CD4-positive, alpha-beta T cell treated with Interleukin-4 for 1 hour (primary cell): Measurements from ENCODE around the gene IL21.
A peak's percentile ranks its signal among the peaks of the same experiment; 100 is the strongest.

Experiments used
- DNase-seq, 2 donors: peaks; one replicate each; pipeline ENCODE4 v3.0.0-alpha.2; 2020 to 2022

The IL21 gene

DNA sequence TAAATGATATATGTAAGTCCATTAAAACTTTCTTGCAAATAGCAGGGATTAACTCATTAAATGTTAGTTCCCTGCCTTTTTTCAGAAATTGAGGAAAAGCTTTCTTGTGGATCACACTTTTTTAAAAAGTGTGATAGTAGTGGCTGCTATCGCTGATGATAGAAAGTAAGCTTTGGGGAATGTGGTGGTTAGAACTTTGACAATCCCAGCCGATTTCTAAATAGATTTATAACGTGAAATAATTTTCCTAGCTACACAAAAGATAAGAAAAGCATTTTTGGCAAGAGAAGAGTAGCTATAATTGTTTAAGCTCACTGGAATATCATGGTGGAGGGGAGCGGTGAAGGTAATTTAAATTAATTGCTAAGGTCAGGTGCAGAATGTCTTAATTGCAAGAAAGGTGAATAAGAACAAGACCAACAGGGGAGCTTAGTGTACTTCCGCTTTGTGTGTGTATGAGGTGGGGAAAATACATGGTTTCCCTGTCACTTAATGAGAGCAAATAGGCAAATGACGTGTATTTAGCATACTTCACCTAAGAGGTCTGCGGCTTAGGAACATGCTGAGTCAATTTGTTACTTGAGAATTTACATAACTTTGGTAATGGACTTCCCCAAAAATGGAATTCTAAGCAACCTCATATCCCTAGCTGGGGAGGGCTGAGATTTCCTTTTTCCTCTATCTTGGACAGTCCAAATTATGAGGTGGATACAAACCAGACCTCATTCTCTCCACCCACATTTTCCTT is 11.7 kb upstream of the IL21 start:
- DNase-seq, result peak in 1 of 2 donors; percentile 36

DNA sequence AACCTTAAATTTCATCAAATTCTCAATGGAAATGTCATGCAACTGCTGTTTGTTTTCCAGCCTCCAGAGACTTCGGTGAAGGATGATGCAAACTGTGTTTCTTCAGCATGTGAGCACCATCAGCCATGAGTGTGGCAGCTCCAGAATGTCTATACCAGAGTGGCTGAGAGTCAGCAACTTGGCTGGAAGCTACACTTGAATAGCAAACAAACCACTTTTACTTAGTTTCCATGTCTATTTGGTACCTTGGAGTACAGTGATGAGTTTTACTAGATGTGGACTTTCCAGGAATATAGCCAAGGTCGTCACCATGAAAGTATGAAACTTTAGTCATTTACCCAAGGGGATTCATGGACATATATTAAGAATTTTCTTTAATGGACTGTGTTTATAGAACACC is 4.3 kb upstream of the IL21 start:
- no peak for DNase-seq

DNA sequence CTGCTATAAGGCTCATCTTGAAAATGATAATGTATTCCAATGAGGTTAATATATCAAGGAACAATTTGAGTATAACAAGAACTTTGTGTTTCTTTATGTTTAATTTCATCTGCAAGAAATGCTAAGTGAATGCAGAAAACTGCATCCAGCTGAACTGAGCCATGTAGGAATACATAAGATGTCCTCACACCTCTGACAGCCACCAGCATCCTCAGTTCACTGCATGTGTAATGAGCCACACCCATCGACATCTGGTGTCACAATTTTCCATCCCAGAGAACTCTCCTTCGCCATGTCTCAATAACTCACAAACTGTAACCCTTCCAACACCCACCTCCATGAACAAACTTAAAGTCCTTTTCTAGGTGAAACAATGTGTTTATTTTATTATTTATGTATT is 3.3 kb upstream of the IL21 start:
- no peak for DNase-seq

DNA sequence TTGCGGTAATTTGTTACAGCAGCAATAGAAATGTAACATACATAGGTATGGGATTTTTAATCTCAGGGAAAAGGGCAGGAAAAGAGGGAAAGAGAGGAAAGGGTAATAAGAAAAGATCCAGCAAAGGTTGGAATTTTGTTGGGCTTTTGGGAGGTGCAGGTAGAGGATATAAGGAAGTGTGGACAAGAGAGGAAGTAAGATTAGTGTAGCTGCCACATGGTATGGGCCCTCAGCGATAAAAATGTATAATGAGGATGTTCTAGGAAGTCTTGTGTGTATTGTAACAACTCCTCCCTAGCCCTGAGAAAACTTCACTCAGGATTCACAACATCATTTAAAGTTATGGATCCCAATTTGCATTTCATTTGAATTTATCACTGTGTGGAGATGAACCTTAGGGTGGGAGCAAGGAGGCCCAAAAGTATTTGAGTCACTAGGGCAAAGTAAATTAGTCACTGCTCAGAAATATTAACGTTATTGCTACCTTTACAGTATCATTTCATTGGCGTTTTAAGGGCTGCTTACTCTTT is 2.8 kb upstream of the IL21 start:
- no peak for DNase-seq

DNA sequence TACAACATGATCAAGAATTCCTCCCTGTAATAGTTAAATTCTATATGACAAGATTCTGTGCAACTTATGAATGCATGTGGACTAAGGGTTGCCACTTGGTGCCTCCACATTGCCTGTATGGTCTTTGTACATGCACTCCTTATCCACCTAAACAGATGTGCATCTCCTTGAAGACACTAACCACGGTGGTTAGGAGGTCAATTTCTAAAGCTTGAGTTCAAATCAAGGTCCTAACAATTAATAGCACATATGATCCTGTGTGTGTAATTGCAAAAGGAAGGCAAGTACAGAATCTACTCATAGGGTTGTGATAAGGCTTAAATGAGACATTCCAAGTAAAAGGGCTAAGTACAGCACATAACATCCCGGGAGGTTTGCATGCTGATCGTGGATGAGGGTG is 1.5 kb upstream of the IL21 start:
- no peak for DNase-seq

DNA sequence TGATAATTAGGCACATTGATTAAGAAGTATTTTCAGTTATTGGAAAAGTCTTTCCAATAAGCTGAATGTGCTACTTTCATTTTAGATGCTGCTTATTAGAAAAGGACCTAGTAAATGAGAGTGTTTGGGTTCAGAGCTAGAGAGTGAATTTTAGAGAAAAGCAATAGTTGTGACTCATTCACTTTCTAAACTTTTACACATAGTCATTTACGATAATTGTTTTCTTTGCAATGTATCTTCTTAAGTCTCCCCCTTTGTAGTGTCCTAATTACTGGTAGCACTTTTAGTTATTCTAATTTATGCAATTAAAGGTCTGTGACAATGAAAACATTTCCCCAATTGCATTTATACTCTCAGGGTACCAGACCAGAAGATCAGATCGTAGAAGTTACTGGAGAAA is 1.3 kb downstream of the IL21 start:
- no peak for DNase-seq

DNA sequence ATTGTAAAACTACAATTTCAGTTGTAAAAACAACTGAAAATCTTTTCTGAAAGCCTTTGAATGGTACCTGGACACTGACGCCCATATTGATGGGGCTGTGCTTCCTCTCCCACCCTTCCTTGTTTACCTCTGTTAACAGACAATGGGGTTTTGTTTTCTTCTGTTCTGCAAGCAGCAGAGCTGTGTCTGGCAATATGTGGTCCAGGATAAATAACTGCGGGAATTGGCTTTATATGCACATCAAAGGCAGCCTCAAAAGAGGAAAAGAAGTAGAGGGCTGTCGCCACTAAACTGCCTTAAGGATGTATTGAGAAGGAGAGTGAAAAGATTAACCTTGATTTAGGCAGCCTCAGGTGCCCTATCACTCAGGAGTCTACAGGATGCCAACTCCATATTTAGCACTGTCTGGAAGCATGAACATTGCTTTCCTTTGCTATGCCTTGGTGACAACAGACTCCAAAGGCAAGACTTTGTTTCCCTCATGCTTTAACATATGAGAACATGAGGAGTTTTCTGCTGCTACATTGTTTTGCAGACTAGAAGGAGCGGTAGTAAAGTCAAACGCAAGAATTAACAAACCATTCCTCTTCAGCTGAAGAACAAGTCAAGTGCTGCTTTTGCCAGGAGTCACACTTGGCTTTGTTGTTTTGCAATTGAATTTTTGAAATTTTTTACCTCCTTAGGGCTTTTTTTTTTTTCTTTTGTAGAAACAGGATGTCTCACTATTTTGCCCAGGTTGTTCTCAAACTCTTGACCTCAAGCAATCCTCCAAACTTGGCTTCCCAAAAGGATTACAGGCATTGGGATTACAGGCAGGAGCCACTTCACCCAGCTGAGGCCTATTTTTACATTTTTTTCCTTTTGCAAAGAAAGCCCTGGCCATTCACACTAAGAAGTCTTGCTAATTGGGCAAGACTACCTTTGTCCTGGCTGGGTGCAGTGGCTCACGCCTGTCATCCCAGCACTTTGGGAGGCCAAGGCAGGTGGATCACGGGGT is 3.0 kb downstream of the IL21 start:
- DNase-seq, result no peak

DNA sequence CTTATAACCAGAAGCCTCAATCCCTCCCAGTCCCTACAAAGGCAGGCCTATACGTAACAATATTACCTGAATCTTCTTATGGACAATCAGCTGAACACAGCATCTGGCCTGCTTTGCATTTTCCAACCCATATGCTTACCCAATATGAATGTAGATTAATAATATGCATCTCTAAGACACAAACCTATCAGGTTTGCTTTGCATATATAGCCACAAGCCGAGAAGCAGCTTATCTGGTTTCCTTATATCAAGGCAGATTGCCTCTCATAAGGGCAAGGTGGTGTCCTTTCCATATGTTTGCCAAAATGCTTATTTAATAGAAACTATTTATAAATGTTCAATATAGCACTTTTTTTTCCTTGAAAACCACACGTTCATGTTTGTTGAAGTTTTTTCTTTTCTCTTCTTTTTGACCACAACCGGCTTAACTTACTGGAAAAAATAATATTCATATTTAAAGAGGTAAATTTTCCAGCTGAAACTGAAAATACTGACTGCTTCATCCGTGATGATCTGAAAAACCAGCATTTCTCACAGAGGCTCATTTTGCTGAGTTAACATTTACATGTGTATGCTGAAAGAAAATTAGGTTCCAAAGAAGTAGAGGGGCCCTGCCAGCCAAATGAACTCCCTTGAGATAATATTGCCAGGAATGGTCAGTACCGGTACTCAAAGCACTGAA is 3.8 kb downstream of the IL21 start:
- no peak for DNase-seq

DNA sequence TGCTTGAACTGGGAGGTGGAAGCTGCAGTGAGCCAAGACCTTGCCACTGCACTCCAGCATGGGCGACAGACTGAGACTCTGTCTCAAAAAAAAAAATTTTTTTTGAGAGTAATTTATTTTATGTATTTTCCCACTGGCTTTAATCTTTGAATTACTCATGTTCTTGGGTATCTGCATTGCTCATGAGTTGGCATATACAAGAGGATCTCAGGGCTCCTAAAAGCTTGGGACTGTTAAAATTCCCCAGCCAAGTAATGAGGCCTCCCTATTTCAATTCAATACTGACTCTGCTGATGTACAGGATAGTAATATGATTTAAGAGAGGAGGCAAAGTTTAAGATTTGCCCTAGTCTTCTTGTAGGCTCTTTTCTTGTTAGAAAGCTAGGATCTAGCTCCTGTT is 6.2 kb downstream of the IL21 start:
- DNase-seq, result no peak

DNA sequence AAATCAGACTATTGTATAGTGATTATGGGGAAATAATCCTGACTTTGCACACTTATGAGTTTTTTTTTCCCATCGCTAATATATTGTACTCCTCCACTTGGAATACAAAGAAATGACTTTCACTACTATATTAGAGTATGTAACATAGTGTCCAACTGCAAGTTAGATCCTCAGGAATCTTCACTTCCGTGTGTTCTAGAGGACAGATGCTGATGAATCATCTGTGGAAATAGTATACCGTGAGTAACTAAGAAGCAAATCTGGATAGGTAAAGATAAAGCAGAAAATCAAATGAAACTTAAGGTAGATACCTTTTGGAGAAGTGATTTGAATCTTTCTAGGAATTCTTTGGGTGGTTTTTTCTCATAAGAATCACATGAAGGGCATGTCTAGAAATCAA is 8.3 kb downstream of the IL21 start:
- no peak for DNase-seq

DNA sequence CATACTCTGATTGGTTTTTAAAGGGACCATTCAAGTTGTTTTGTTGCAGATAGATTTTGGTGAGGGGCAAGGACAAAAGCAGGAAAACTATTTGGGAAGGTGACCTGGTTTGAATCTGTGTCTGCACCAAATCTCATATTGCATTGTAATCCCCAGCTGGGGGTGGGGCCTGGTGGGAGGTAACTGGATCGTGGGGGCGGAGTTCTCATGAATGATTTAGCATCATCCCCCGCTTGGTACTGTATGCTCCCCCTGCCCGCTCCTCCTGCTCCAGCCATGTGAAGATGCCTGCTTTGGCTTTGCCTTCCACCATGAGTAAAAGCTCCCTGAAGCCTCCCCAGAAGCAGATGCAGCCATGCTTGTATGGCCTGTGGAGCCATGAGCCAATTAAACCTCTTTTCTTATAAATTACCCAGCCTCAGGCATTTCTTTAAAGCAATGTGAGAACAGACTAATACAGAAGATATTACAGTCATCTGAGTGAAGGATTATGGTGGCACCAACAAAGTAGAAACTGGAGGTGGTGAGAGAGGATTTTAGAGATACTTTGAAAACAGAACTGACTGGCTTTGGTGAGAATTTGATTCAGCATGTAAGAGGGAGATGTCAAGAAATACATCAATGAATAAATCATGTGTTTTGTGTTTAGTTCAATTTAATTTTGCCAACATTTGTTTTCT is 14.4 kb downstream of the IL21 start:
- DNase-seq, result no peak

DNA sequence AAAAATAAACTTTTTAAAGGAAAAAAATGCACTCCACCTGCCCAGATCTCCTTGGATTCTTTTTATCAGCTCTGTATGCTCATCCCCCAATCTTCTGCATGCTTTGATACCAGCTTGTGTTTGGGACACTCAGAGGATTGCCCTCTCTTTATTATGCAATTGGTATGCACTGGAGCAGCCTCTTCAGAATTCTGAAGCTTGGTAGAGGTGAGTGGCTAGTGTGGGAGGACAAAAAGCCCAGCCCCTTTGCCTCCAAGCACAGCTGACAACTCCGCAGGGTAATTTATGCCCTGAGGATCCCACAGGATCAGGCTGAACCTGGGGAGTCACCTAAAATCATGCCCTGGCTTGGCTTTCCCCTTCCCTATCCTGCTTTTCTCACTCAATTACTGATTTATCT is 16.7 kb downstream of the IL21 start:
- no peak for DNase-seq

DNA sequence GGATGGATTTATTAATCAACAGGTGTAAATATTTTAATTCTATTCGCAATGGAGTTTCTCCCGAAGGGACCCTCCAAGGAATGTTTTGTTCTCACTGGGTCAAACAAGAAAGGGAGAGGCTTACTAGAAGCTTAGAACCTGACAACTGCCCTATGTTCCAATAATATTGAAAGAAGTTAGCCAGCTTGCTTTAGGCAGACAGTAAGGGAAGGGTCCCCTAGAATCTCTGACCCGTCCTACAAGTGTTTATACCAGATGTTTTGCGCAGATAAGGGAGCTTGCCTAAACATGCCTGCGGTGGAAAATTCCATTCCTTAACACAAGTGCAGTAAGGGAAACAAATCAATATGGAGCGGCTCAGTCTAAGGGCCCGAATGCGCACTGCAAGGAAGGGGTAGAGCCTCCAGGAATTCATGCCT is 17.7 kb downstream of the IL21 start:
- DNase-seq, result no peak

DNA sequence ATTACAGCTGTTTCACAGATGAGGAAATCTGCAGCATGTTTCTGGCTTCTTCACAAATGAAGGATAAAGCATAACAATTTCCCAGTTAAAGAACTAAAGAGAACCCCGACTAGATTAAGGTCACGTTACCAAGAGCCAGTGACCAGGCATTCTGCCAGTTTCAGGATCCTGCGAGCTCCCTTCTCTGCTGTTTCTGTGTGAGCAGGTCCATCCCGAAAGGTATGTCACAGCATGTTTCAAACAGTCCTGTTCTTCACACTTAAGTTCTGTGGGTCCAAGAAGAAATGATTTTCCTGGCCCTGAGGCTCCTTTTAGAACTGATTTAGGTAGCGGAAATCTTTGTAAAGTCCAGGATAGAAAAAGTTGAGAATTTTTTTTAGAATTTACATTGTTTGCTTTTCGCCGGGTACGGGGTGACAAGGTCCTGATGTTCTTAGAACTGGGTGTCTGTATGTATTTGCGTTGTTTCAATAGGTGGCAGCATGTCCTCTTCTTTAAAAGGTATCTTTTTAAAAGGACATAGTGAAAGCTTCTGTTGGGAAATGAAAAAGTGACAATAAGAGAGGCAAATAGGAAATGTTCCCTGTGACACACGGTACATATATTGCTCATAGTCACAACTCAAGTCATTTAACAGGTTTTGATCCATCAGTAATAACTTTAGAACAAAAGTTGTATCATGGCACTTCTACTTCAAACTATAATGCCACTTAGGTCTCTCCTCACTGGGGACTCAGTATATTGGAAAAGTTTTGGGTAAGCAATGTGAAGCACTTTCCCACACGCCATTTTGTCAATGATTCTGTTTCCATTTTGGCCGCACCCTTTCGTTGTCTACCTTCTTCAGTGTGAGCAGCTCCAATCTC is 18.4 kb downstream of the IL21 start:
- DNase-seq, result peak in 1 of 2 donors; percentile 41

DNA sequence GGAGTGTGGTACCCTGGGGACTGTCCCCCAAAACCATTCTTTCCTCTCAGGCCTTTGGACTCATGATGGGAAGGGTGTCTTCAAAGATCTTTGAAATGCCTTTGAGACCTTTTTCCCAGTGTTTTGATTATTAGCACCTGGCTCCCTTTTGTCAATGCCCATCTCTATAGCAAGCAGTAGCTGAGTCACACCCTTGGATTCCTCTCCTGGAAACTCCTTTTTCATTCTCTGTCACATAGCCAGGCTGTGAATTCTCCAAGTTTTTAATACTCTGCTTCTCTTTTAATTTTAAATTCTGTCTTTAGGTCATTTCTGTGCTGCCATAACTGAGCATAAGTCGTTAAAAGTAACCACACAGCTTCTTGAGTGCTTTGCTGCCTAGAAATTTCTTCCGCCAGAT is 29.7 kb downstream of the IL21 start:
- no peak for DNase-seq

DNA sequence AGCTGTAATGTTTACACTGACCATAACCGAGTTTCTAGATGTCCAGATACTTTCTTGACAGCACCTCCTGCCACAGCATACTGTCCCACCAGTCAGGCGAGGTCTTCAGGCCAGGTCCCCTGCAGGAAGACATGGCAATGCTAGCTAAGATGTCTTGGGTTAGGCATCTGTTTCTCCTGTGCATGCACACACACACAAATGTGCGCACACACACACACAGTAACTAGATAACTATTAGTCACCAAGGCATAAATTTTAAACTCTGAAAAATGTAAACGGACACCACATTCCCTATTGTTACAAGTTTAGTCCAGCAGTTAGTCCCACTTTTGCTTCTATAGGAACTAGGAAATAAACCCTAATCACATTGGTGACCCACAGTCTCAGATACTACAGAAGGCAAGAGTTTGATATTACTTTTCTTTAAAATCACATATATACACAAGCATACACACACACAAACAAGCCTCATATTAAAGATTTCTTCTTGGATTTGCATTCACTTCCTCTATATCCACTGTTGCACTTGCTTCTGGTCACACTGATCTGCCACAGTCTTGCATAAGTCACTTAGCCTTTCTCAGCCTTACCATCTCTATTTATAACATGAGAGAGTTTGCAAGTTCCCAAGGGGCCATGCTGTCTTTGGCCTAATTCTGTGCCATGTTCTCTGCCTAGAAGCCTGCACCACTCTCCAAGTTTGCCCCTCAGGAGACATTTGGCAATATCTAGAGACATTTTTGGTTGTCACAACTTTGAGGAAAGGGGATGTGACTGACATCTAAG is 32.2 kb downstream of the IL21 start:
- no peak for DNase-seq

DNA sequence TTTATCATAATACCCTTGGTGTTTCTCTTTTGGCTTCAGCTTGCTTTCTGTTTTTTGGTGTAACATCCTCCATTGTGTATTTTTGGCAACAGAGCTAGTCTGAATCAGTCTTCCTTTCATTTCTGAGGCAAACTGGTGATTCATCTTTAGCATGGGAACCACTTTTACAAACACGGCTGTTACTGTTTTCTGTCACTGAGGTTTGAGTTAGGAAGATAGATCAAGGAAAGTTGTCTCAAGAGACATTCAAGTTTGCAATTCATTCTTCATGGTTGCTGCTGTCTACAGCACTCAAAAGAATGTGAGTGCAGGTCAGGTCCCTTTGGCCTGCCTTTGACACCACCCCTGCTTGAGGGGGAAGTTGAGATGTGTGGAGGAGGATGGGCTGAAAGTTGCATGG is 36.3 kb downstream of the IL21 start:
- DNase-seq, result no peak

DNA sequence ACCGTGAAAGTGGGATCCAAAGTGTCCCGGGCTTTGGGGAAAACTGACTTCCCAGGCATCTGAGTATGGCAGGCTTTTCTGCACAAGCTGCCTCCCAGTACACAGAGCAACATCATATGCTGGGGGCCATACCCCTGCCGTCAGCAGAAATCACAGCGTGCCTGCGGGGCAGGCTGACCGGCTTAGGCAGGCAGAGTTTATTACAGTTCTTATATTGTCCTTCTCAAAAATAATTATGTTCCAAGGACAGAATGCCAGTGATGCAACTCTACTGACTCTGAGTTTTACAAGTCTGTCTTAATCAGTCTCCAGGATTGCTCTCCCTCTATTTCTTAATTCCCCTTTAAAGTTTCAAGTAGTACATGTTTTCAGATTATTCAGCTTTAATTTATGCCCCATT is 37.0 kb downstream of the IL21 start:
- DNase-seq, result no peak

DNA sequence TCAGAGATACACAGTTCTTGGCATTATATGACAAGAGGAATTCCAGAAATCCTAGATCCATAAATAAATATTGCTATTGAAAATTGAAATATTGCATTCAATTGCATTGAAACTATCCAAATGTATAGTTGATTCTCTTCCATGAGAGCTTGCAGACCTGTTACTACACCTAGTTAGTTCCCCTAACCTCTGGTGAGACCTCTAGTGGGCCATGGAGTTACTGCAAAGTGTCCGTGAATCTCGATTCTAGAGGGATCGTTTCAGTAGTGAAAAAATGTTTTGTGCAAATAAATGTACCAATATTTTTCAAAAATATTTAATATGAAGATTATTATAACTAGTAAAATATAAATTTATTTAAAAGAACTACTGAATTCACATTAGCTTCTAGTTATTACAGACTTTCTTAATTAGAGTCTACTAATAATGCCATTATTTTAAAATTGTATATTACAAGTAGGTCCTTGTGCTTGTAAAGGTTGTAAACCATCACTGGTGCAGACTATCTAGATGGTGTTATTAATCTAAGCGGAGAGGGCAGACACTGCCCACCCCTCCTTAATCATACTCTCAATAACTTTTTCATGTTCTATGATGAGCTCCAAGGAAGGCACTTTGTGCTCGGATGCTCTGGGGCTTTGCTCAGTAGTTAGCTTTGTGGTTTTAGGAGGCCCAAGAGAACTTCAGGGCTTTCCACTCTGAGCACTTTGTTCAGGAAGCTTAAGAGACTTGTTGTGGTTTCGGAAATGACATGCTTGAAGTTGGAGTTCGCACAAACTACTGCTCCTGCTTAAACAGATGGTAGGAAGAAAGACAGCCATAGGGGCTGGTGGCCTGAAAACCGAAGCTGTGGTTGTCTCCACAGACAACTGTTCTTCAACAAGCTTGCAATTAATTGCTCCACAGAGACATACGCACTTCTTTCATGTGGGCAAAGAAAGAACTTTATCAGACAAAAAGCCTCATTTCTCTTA is 42.8 kb downstream of the IL21 start:
- DNase-seq, result peak; percentile 71 to 79

DNA sequence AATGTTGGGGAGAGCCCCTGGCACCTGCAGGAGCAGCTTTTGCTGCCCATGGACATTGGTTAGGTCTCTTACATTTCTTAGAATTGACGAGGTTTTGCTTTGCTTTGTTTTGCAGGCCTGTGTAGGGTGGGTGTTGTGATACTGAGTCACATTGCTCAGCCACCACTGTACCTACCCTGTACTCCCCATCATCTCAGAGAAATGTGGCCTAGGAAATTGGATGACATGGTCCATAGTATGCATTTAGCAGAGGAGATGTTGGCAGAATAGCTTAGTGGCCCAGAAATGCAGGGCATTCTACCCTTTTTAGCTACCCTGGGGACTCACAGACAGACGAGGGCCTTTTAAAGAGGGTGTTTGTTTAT is 43.7 kb downstream of the IL21 start:
- DNase-seq, result no peak
